Erythroblast (primary cell): Measurements from ENCODE around the gene LHPP.
A peak's percentile ranks its signal among the peaks of the same experiment; 100 is the strongest.

Source experiments
- DNase-seq, 2 experiments: peaks; one replicate each; lab custom pipeline; 2025; lab: John Stamatoyannopoulos, UW
- GATA1 ChIP-seq: IDR thresholded peaks from 2 replicates; pipeline ENCODE4 v1.6.1; 2011; ENCODE audit warnings: low read depth, mild to moderate bottlenecking, control low read depth, low read length, moderate library complexity
- POLR2A ChIP-seq: IDR thresholded peaks from 2 replicates; pipeline ENCODE4 v1.6.1; 2011; ENCODE audit warnings: mild to moderate bottlenecking, low read length

Gene LHPP

DNA sequence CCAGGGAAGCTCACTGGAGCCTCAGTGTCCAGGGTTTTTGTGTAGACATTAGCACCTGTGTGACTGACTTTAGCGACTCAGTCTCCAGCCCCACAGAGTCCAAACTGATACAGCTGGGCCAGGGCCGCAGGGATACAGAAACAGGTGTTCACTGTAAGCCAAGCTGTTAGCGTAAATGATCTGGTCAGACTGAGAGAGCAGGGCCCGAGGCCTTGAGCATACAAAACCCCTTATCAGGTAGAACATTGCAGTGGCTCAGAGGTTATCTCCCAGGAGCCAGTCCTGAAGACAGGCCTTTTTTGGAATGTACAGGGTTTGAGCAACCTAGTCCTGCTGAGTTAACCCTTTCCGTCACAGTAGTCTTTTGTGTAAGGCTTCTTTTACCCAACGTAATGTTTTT, 25.0 kb downstream of the LHPP start:
- no peak for TF ChIP-seq POLR2A
- no peak for TF ChIP-seq GATA1

DNA sequence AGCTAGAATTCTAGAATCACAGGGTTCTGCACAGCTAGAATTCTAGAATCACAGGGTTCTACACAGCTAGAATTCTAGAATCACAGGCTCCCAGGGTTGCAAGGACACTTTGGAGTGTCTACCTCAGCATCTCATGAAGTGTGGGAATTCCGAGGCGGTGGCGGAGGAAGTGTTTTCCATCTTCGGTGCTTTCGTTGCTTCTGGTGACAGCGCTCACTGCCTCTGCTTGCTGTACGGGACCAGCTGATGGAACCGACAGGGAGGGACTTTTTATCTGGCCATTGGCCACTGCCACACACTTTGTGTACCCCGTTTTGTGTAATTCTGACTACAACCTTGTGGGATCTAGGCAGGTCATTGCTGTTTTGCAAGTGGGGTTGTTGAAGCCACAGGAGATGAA, 29.5 kb downstream of the LHPP start:
- no peak for DNase-seq
- TF ChIP-seq GATA1: no peak
- TF ChIP-seq POLR2A: no peak

More for the DNA sequence above, 25.0 kb downstream of the LHPP start:
- peak; percentile 77 to 92 for DNase-seq

DNA sequence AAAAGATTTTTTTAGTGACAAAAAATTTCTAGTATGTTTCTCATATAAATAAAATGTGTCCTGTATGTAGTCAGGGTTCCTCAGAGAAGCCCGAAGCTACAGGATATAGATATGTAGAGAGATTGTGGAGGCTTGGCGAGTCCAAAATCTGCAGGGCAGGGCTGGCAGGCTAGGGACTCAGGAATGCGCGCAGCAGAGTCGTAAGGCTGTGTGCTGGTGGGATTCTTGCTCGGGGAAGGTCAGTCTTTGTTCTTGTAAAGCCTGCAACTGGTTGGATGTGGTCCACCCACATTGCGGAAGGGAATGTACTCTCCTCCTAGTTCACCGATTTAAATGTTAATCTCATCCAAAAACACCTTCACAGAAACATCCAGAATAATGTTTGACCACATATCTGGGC, 30.6 kb downstream of the LHPP start:
- no peak for DNase-seq
- TF ChIP-seq GATA1: no peak
- TF ChIP-seq POLR2A: no peak

DNA sequence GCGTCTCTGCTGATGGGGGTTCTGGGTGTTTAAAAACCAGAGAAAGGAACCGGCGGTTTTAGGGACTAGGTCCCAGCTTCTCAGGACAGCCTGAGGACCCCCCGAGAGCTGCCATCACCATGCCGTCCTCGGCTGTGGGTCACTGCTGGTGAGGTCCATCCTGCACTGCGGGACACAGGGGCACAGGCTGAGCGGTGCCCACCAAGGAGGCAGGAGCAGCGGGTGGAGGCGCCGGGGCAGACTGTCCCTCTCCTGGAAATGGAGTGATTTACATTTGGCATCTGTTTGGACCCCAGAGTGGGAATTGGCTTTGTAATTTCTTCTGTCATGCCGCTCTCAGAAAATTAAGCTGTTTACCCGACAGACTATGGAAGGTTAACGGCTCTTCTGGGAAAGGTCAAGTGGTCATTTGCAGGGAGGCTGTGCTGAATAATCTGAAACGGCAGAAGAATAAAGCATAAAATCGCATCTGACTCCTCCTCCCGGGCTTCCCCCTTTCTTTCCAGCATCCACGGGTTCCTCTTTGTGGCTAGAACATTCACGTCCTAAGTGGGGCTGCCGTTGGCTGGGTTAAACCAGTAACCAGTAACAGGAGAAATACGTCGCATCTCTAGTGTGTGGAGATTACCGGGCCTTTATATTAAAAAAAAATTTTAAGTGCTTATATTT, 31.7 kb downstream of the LHPP start:
- DNase-seq: no peak
- TF ChIP-seq POLR2A: no peak
- TF ChIP-seq GATA1: no peak

DNA sequence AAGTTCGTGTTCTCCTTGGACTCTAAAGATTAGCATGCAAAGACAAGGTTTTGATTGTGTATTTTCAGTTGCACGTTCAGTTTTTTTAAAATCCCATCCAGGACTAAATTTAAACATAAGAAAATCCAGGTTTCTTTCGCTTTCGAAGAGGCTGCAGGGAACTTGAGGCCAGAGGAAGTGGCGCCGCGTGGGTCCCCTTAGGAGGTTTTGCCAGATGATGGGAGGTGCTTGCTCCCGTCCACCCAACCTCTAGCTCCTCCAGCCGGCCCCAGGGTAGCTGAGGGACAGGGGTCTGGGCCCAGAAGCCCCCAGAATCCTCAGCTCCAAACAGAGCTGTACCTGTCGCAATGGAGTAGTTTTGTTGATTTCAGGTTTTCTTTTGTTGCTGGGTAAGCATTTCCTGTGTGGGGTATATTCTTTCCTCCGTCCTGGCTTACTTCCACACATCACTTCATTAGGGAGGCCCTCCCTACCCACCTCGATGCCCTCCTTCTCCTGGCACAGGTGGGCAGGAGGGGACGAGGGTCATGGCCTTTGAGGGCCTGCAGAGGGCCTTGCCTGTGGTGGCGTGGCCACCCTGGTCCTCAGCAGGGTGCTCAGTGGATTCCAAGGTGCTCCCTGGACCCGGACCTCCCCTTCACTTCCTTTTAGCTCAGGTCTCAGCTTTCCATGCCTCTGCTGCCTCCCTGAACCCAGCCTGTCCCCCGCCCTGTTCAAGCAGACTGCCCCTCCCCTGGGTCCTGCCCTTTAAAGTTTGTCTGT, 32.6 kb downstream of the LHPP start:
- DNase-seq: no peak
- no peak for TF ChIP-seq POLR2A
- TF ChIP-seq GATA1: no peak

DNA sequence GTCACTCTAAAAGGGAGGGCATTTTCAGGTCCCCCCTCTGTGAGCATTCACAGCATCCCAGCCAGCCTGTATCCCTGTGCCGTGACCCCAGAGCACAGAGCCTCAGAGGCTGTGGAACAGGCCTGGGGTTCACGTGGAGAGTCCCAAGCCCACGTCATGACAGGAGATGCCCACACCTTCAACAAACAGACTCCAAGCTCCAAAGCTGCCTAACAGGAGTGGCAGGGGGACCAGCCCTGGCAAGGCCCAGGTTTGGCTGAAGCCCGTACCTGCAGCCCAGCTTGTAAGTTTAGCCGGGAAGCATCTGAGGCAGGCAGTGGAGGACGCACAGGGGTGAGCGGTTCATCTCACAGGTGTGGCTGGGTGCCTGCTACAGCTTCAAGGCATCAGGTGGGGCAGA, 33.5 kb downstream of the LHPP start:
- DNase-seq: no peak
- no peak for TF ChIP-seq GATA1
- TF ChIP-seq POLR2A: no peak

DNA sequence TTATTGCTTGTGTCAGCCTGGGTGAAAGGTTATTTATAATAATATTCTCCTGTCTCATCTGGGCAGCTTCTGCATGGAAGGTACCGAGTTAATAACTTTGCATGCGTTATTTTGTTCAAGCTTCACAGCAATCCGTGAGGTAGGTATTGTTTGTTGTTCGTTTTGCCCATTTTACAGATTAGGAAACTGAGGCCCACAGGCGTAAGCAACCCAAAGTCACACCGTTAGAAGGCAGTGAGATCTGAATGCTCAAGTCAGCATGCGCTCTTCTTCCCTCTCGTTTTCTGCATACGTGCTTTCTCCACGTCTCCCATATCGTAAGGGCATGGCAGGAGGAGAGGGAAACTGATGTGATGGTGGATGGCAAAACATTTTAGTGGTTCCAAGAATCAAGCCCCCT, 34.1 kb downstream of the LHPP start:
- no peak for DNase-seq

DNA sequence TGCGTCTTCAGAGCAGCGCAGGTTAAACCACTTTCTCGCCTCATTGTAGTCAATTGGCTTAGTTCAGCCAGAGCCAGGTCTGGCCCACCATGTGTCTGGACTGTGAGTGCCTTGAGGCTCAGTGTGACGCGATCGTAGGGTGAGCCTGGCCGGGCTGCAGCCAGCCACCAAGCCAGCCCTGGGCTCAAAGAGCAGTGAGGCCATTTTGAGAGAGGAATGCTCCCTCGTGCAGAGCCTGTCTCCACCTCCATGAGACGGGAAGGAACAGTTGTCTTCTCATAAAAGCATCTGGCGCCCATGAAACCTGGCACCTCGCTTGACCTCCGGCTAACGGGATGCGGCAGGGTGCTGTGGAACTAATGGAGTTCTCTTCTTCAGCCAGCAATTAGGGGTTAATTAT, 34.5 kb downstream of the LHPP start:
- TF ChIP-seq GATA1: no peak
- TF ChIP-seq POLR2A: no peak
- no peak for DNase-seq

More for the DNA sequence above, 34.1 kb downstream of the LHPP start:
- TF ChIP-seq POLR2A (no peak), GATA1 (no peak)

DNA sequence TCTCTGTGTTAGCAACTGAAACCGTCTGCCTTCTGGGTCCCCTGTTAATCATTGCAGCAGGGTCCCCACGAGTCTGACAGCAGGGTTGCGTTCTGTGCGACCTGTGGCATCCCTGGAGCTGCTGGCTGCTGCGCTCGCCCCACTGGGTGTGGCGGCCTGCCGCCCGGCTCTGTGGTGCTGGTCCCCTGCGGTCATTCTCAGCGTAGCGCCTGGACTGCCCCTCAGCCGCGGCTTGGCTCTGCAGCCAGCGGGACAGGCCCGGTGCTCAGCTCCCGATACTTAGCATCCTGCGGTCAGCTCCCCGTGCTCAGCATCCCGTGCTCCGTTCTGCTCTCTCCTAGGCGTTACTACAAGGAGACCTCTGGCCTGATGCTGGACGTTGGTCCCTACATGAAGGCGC, 35.0 kb downstream of the LHPP start:
- no peak for DNase-seq
- no peak for TF ChIP-seq GATA1

DNA sequence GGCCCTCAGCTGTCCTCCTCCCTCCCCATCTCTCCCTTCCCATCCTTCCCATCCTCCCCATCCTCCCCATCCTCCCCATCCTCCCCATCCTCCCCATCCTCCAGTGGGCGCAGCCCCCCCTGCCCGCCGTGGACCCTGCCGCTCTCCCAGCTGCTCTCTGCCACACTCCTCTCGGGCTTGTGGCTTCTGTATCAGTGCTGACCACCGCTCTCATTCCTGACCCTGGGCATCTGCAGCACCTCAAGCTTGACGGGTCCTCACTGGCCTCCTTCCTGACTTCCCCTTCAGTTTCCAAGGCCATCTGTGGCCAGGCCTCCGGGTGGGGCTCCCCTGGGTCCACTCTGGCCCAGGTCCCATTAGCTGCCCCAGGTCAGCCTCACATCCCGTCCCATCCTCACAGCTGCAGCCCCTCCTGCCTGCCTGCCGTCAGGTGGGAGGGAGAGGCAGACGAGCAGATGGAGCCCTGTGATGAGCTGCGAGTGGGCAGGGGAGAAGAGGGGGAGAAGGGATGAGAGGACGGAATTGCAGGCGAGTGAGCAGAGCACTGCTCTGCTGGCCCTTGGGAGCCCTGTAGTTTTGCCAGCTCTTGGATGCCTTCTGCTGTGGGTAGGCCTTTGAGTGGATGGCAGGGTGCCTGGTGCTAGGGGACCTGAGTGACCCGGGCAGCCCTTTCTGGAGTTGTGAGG, 35.7 kb downstream of the LHPP start:
- no peak for TF ChIP-seq POLR2A
- no peak for TF ChIP-seq GATA1

DNA sequence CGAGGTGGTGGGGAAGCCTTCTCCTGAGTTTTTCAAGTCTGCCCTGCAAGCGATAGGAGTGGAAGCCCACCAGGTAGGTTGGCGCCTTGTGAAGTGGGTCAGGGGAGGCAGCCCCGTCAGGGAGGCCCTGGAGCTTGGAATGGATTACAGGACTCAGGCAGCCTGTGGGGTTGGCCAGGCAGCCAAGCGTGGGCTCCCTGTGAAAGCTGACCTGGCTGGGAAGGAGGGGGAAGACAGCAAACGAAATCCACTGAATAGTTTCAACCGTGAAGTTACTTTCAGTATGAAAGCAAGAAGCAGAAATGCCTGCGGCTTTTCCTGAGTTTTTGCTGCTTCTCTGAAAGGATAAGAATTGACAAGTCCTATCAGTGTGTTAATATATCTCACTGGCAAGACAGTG, 36.4 kb downstream of the LHPP start:
- TF ChIP-seq POLR2A (no peak), GATA1 (no peak)
- no peak for DNase-seq

More for the DNA sequence above, 35.7 kb downstream of the LHPP start:
- DNase-seq: no peak

DNA sequence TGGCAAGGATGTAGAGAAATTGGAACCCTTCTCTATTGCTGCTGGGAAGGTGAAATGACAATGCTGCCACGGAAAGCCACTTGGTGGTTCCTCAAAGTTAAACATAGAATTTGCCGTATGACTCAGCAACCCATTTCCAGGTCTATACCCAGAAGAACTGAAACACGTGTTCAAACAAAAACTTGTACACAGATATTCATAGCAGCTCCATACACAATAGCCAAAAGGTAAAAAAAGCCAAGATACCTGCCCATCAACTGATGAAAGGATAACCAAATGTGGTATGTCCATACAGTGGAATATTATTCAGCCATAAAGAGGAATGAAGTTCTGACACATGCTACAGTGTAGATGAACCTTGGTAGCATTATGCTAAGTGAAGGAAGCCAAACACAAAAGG, 39.1 kb downstream of the LHPP start:
- DNase-seq: no peak

DNA sequence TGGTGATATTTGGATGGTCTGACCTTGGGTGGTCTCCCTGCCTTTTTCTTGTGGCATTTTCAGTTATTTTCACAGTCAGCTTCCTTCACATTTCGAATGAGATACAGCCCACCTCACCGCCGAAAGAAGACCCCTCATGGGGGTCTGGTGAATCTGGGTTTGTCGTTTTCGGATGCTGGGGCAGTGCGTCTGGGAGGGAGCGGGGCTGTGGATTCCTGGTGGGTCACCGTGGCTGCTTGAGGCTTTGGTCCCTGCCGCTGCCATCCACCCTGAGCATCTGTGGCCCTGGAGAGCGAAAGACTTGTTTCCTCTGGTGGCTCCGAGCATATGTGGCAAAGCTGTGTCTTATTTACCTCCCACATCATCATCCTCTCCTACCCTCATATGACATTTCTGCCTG, 43.1 kb downstream of the LHPP start:
- TF ChIP-seq POLR2A (no peak), GATA1 (no peak)
- DNase-seq: no peak

More for the DNA sequence above, 39.1 kb downstream of the LHPP start:
- no peak for TF ChIP-seq POLR2A
- no peak for TF ChIP-seq GATA1

DNA sequence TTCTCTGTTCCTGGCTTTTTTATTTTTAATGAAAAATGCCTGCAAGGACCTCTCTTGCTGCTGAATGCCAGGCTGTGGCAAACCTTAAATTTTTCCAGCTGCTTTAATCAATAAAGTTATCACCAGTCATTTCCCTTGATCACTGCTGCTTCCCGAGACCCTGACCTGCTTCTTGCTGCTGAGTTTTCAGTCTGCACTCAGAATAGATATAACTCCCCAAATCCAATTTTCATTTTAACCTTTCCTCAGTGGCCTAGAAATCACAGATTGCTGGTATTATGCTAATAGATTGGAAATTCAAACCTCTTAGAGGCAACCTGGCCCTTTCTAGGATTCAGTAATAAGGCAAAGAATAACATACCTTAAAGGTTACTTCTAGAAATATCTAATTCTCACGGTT, 43.7 kb downstream of the LHPP start:
- no peak for DNase-seq
- TF ChIP-seq POLR2A (no peak), GATA1 (no peak)
